Cardiac fibroblast (primary cell): ENCODE results near the gene TMEM98.
"Not testable (repeated sequence)": the region's sequence is repeated elsewhere in the genome, so short reads cannot be mapped to it uniquely, and the experiment has no call there.

ENCODE experiments used
- DNase-seq, 2 donors: peaks; one replicate each; pipeline versions ENCODE4 v3.0.0 to v3.0.0-alpha.2; 2010; ENCODE audit warnings: low read depth in 2 of 2
- H3K4me3 ChIP-seq, 2 donors: replicated peaks in 1 of 2; 1 replicate in 1 of 2; 2 replicates in 1 of 2; pipeline ENCODE4 v1.5.1; 2011; ENCODE audit warnings: low read depth in 2 of 2, low read length in 2 of 2, mild to moderate bottlenecking in 2 of 2, moderate library complexity in 1 of 2
- CTCF ChIP-seq: IDR thresholded peaks from one replicate; pipeline ENCODE4 v1.5.1; 2011; ENCODE audit warnings: low read depth, mild to moderate bottlenecking, low read length, inconsistent platforms

The TMEM98 gene

GRCh38 chr17:32943206-32943605 lies 15.3 kb downstream of the TMEM98 start:
- peak; percentile 34 to 38 for DNase-seq
- no peak for TF ChIP-seq CTCF
- no peak overlapping the region for H3K4me3 ChIP-seq

- H3K4me3 ChIP-seq, result no peak overlapping the region
- no peak for TF ChIP-seq CTCF
- DNase-seq, result peak; percentile 67 to 89
These were observed 15.8 kb downstream of the TMEM98 start for GRCh38 chr17:32943647-32944191.

DNA sequence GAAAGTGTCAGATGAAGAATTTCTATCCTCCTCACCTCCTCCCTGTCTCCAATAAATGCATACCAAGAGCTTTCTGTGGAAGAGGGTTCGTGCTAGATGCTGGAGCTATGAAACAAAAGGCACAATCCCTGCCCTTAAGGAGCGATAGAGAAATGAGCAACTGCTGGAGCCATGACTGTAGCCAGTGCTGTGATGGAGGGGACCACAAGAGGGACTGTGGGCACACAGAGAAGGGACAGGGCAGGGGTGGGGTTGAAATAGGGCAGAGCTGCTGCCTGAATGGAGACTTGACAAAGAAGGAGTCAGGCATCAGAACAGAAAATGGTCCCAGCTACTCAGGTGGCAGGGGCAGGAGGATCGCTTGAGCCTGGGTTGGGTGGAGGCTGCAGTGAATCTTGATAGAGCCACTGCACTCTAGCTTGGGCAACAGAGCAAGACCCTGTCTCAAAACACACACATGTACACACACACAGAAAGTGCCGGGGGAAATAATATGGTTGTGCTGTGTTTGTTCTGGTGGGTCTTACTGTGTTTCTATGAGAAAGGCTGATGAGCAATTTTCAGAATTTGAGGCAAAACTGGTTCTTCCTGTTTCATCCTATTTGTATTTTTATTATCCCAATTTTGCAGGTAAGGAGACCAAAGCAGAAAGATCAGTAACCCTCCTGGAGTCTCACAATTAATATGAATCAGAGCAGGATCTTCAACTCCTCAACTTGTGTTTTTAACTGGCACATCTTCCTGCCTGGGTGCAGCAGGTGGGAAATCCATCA lies 16.5 kb downstream of the TMEM98 start:
- no peak for DNase-seq
- no peak for TF ChIP-seq CTCF
- H3K4me3 ChIP-seq, result no peak overlapping the region

DNA sequence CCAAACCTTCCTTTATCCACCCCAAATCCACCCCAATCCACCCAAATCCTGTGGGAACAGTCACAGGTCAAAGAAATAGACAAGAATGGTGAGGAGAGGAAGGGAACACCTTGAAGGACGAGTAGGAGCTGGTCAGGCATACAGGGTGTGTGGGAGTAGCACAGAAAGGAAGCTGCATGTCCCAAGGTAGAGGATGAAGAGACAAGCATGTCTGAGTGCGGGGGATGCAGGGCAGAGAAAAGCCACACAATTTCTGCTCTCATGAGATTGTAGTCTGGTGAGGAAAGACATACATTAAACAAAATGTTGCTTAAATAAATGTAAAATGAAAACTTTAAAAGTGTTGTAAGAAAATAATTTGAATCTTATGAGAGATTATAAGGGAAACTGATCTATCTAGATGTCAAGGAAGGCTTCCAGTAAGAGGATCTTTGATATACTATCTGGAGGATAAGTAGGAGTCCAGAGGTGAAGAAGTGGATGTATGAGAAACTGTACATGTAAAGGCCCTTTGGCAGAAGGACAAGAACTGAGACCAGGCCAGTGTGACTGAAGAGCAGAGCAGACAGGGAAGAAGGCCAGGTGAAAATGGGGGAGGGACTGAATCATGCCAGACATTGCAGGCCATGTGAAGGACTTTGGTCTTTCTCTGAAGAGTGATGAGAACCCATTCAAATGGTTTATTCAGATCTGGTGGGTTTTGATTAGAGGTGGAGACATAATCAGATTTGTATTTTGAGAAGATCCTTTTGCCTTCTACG lies 18.6 kb downstream of the TMEM98 start:
- TF ChIP-seq CTCF, result no peak
- no peak for DNase-seq
- H3K4me3 ChIP-seq, result no peak overlapping the region

GRCh38 chr17:32947736-32948135 lies 19.8 kb downstream of the TMEM98 start:
- no peak overlapping the region for H3K4me3 ChIP-seq
- DNase-seq, result no peak
- TF ChIP-seq CTCF, result no peak

- TF ChIP-seq CTCF, result no peak
- H3K4me3 ChIP-seq, result no peak overlapping the region
These were observed 21.2 kb downstream of the TMEM98 start for GRCh38 chr17:32949181-32949580.

DNA sequence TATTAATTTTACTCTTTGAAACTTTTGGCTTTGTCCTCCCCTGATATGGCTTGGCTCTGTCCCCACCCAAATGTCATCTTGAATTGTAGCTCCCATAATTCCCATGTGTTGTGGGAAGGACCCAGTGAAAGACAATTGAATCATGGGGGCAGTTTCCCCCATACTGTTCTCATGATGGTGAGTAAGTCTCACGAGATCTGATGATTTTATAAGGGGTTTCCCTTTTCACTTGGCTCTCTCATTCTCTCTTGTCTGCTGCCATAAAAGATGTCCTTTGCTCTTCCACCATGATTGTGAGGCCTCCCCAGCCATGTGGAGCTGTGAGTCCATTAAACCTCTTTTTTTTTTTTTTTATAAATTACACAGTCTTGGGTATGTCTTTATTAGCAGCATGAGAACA lies 24.5 kb downstream of the TMEM98 start:
- DNase-seq, H3K4me3 ChIP-seq: not testable (repeated sequence)

More at GRCh38 chr17:32949181-32949580, 21.2 kb downstream of the TMEM98 start:
- no peak for DNase-seq
